OCI-LY7 (cell line): ENCODE measurements around the gene RNF167. TPM values are rescaled to one million over a fixed set of nuclear protein-coding genes. Genes with fewer than 3 reads are reported as not detected.
"Not testable (repeated sequence)": the region's sequence is repeated elsewhere in the genome, so short reads cannot be mapped to it uniquely, and the experiment has no call there.

ENCODE experiments used
- BruUV-seq: library from RNA; stranded (reverse); fragments of 400-500 nt; replicated peaks from 2 replicates; lab custom pipeline; 2021; lab: Mats Ljungman, UMichigan
- CTCF ChIA-PET: fragments of 300-600 bp; sonication (Branson Sonifier 250); formaldehyde crosslinking; loops from one replicate; lab custom pipeline; 2022; ENCODE audit warnings: antibody characterized with exemption; ENCODE audit not compliant: unreplicated experiment; lab: Charles Lee
- POLR2A ChIA-PET: fragments of 300-600 bp; sonication (Branson Sonifier 250); formaldehyde crosslinking; loops from one replicate; lab custom pipeline; 2022; ENCODE audit warnings: antibody characterized with exemption; lab: Charles Lee
- DNase-seq: peaks from one replicate; pipeline ENCODE4 v3.0.0-alpha.2; 2015; ENCODE audit warnings: low spot score
- H2AFZ ChIP-seq: fragments of 200-600 bp; sonication (generic), shearing (Covaris generic); 2 replicates; pipeline ENCODE4 v1.6.1; 2014; ENCODE audit warnings: mild to moderate bottlenecking, antibody characterized with exemption, low read length, moderate library complexity
- H3K27ac ChIP-seq: fragments of 200-600 bp; sonication (generic); 2 replicates; pipeline ENCODE4 v1.5.1; 2014; ENCODE audit warnings: mixed run types, low read depth, mild to moderate bottlenecking, moderate library complexity, low read length, inconsistent platforms; ENCODE audit not compliant: poor library complexity, severe bottlenecking
- H3K36me3 ChIP-seq: fragments of 200-600 bp; sonication (generic); 2 replicates; pipeline ENCODE4 v1.6.1; 2014; ENCODE audit warnings: mild to moderate bottlenecking, antibody characterized with exemption, low read length, moderate library complexity, mixed read lengths; ENCODE audit not compliant: insufficient read depth
- H3K4me1 ChIP-seq: fragments of 200-600 bp; sonication (generic); 2 replicates; pipeline ENCODE4 v1.5.1; 2014; ENCODE audit warnings: mild to moderate bottlenecking, low read length; ENCODE audit not compliant: insufficient read depth, poor library complexity, severe bottlenecking
- H3K4me2 ChIP-seq: fragments of 200-600 bp; sonication (generic); 2 replicates; pipeline ENCODE4 v1.6.1; 2014; ENCODE audit warnings: mild to moderate bottlenecking, low read length
- H3K4me3 ChIP-seq: fragments of 200-600 bp; sonication (generic); 2 replicates; pipeline ENCODE4 v1.5.1; 2014; ENCODE audit warnings: mild to moderate bottlenecking, low read depth, low read length; ENCODE audit not compliant: poor library complexity, severe bottlenecking
- H3K79me2 ChIP-seq: fragments of 200-600 bp; sonication (generic); 2 replicates; pipeline ENCODE4 v1.6.1; 2016; ENCODE audit warnings: low read depth, mild to moderate bottlenecking, low read length, moderate library complexity, mixed read lengths; ENCODE audit not compliant: insufficient read depth
- H3K9me2 ChIP-seq: fragments of 200-600 bp; sonication (generic); 2 replicates; pipeline ENCODE4 v1.6.1; 2016; ENCODE audit warnings: mild to moderate bottlenecking, low read length, mixed read lengths; ENCODE audit not compliant: insufficient read depth
- H3K9me3 ChIP-seq: fragments of 200-600 bp; sonication (generic); 2 replicates; pipeline ENCODE4 v1.6.1; 2014; ENCODE audit warnings: mild to moderate bottlenecking, mixed run types, low read length, mixed read lengths
- H4K20me1 ChIP-seq: fragments of 200-600 bp; sonication (generic); 2 replicates; pipeline ENCODE4 v1.6.1; 2014; ENCODE audit warnings: mild to moderate bottlenecking, antibody characterized with exemption, low read length, moderate library complexity, mixed read lengths; ENCODE audit not compliant: insufficient read depth
- CTCF ChIP-seq: fragments of 200-600 bp; sonication (generic); conservative IDR thresholded peaks from 2 replicates; pipeline ENCODE4 v1.5.1; 2014; ENCODE audit warnings: mild to moderate bottlenecking, antibody characterized with exemption, low read length, moderate library complexity, mixed read lengths
- EZH2phosphoT487 ChIP-seq: fragments of 200-600 bp; sonication (generic); IDR thresholded peaks from 2 replicates; pipeline ENCODE4 v1.6.1; 2018; ENCODE audit warnings: low read depth, borderline replicate concordance, mild to moderate bottlenecking, mixed run types, antibody characterized with exemption, low read length, moderate library complexity, mixed read lengths
- intact Hi-C: fragments of 100-400 bp; cut with micrococcal nuclease; formaldehyde crosslinking; loops from one replicate; pipeline ENCODE4 v1.10.0; 2022; ENCODE audit not compliant: unreplicated experiment
- total RNA-seq, 2 experiments: library from RNA; depleted of rRNA in 1 of 2; stranded (reverse); fragments of >200 nt in 1 of 2; shearing (Covaris generic) in 1 of 2; gene quantifications; 2 replicates each; pipeline ENCODE4 v1.2.3, GENCODE V29; 2014 to 2022

The RNF167 gene
- total RNA-seq, 2 experiments from 2014 or later = 46.5 to 124 TPM

DNA sequence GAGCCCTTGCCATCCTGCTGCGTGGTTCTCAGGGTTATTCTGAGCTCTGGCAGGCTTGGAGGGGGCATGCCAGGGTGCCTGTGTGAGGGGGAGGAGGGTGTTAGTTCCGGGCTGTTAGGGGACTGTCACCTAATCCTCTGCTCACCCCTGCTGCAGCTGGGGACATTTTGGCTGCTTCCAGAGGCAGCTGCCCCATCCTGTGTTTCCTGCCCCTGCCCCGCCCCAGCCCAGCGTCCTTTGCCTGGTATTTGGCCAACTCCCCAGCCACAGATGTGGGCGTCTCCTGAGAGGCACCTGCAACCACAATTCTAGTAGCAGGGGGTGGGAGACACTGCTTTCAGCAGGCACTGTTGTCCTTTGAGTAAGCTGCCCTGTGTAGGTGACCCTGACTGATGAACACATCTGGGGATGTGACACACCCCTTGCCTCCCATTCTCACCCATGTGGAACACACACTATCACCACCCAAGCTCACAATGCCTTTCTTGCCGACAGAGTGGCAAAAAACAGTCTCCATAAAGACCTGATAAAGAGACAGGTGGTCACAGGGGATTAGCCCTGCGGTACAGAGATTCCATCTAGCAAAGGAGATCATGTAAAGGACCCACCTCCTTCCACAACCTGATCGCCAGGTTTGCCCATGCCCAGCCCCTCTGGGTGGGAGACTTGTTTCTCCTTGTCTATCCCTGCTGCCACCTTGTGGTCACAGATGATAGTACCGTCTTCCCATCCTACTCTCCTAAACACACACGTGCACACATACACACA is 36.8 kb upstream of the RNF167 start, which contains the start of gene CHRNE:
TSS of gene CHRNE (minus strand) at position 48 of the 768 bp plus-strand sequence. CDS start at position 13, 35 bp downstream.
- intact Hi-C loops = loop anchor here (5.0 to 10.0 kb wide), 2 partner anchors 268 to 336 kb away; no protein-coding TSS in a partner anchor
- H3K4me3 ChIP-seq = no peak within 1 kb of the TSS
- no peaks in the 10 kb centered on the region for H4K20me1 ChIP-seq
- H3K4me1 ChIP-seq = peaks cover 9% of the 10 kb centered on the region
- CTCF ChIA-PET = interaction anchor here (0.7 kb wide), 1 partner anchor 172 kb away, joined by 4 read pairs; the partner anchor contains the start of gene MED11
- no peak within 1 kb of the TSS for H2AFZ ChIP-seq
- H3K79me2 ChIP-seq = no peaks in the 10 kb centered on the region
- H3K9me2 ChIP-seq = no peaks in the 10 kb centered on the region
- DNase-seq = peak; percentile 85
- POLR2A ChIA-PET = interaction anchor here (0.6 kb wide), 1 partner anchor 495 kb away, joined by 4 read pairs; no protein-coding TSS in a partner anchor
- BruUV-seq = no TSS peak
- no peaks in the 10 kb centered on the region for H3K36me3 ChIP-seq
- no peaks in the 10 kb centered on the region for H3K9me3 ChIP-seq
- peak within 1 kb of the TSS; percentile 53; the same call in 1 of the 2 replicates for H3K4me2 ChIP-seq
- no peak within 1 kb of the TSS for H3K27ac ChIP-seq
- TF ChIP-seq EZH2phosphoT487 (no peak), CTCF (peak; percentile 83)

GRCh38 chr17:4906642-4907041 is 33.4 kb upstream of the RNF167 start:
- H2AFZ ChIP-seq, H3K27ac ChIP-seq, H3K4me3 ChIP-seq, H3K4me2 ChIP-seq, H3K79me2 ChIP-seq, DNase-seq, BruUV-seq, H3K9me3 ChIP-seq, H3K4me1 ChIP-seq, H3K36me3 ChIP-seq, H4K20me1 ChIP-seq, POLR2A ChIA-PET, H3K9me2 ChIP-seq, CTCF ChIA-PET: not testable (repeated sequence)
- intact Hi-C loops = loop anchor here (5.0 to 10.0 kb wide), 2 partner anchors 81 to 272 kb away; partner anchors contain the start of gene CAMTA2

DNA sequence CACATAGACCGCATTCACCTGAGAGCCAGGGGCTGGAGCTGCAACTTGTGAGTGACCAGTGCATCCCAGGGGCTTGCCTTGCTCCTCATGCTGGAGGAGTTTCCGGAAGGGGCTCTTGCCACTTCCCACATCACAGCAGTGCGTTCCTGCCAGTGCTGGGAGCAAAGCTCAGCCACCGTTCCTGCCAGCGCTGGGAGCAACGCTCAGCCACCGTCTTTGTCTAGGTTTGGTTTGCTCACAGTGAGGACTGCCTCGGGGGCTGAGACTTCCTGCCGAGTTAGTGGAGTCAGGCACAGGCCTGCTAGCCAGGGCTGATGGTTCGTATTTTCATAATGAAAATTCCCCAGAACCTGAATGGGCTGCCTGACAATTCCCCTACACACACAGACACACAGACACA is 31.8 kb upstream of the RNF167 start:
- POLR2A ChIA-PET = no interaction called here
- Histone ChIP-seq H3K36me3 (no peaks in the 10 kb centered on the region), H3K9me3 (no peaks in the 10 kb centered on the region), H3K4me2 (no peak overlapping the region), H2AFZ (no peak overlapping the region), H3K27ac (no peak overlapping the region), H3K4me3 (no peak overlapping the region), H4K20me1 (no peaks in the 10 kb centered on the region), H3K9me2 (no peaks in the 10 kb centered on the region), H3K79me2 (no peaks in the 10 kb centered on the region), H3K4me1 (peaks cover 3% of the 10 kb centered on the region)
- DNase-seq = no peak
- TF ChIP-seq CTCF = no peak
- TF ChIP-seq EZH2phosphoT487 = no peak
- CTCF ChIA-PET = no interaction called here
- no TSS peak for BruUV-seq
- intact Hi-C loops = loop anchor here (2.0 to 10.0 kb wide), 3 partner anchors 79 to 274 kb away; partner anchors contain the start of gene CAMTA2
